ENCODE results near the gene ZP4. TPM values are rescaled to one million over a fixed set of nuclear protein-coding genes. Genes with fewer than 3 reads are reported as not detected.

The ZP4 gene
- total RNA-seq, 1 experiment from 2014 or later, result not detected

DNA sequence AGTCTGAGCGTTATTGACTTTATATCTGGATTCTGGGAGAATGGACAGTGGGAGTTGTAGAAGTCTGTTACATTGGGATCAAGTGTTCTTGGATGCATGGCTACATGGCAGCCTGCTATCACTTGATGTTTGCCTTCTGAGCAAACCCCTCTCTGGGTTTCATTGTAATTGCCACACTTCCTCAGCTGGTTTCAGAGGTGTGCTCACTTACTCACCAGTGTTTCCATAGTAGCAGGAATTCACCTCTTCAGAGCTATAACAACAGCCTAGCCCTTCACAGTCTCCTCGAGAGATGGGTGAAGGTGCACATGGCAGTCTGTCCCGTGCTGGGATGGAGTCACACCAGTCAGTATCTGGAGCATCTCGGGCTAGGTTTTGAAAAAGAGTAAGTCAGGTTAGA is 2.6 kb downstream of the ZP4 start:
- Histone ChIP-seq H3K36me3 (ENCODE audit: insufficient read depth, low read length, poor library complexity, severe bottlenecking) (no peaks in the 10 kb centered on the region), H3K4me3 (ENCODE audit: low read depth, low read length, poor library complexity, severe bottlenecking) (no peak overlapping the region), H3K9me3 (ENCODE audit: low read depth, low read length, poor library complexity, severe bottlenecking) (no peaks in the 10 kb centered on the region), H3K27ac (ENCODE audit: low read depth, low read length, poor library complexity, severe bottlenecking) (no peak overlapping the region), H3K27me3 (replicated peaks; ENCODE audit: insufficient read depth, low read depth, low read length, poor library complexity) (no peaks in the 10 kb centered on the region), H3K4me1 (ENCODE audit: insufficient read depth, low read length, poor library complexity, severe bottlenecking) (no peaks in the 10 kb centered on the region)
- no peak for DNase-seq (ENCODE audit: low spot score)
- no peak for TF ChIP-seq EZH2 (IDR thresholded peaks at IDR 0.05; ENCODE audit: borderline replicate concordance, low read depth, low read length, poor library complexity, severe bottlenecking)
- TF ChIP-seq, protein P1, sequence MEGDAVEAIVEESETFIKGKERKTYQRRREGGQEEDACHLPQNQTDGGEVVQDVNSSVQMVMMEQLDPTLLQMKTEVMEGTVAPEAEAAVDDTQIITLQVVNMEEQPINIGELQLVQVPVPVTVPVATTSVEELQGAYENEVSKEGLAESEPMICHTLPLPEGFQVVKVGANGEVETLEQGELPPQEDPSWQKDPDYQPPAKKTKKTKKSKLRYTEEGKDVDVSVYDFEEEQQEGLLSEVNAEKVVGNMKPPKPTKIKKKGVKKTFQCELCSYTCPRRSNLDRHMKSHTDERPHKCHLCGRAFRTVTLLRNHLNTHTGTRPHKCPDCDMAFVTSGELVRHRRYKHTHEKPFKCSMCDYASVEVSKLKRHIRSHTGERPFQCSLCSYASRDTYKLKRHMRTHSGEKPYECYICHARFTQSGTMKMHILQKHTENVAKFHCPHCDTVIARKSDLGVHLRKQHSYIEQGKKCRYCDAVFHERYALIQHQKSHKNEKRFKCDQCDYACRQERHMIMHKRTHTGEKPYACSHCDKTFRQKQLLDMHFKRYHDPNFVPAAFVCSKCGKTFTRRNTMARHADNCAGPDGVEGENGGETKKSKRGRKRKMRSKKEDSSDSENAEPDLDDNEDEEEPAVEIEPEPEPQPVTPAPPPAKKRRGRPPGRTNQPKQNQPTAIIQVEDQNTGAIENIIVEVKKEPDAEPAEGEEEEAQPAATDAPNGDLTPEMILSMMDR (conservative IDR thresholded peaks at IDR 0.05; ENCODE audit: low read depth, low read length), result no peak
- intact Hi-C loops (cut with micrococcal nuclease; ENCODE audit: unreplicated experiment), result no loop called here
- POLR2A ChIA-PET (ENCODE audit: low non-redundant PET), result no interaction called here
- BruUV-seq (replicated peaks), result no TSS peak
- CTCF ChIA-PET, result no interaction called here

DNA sequence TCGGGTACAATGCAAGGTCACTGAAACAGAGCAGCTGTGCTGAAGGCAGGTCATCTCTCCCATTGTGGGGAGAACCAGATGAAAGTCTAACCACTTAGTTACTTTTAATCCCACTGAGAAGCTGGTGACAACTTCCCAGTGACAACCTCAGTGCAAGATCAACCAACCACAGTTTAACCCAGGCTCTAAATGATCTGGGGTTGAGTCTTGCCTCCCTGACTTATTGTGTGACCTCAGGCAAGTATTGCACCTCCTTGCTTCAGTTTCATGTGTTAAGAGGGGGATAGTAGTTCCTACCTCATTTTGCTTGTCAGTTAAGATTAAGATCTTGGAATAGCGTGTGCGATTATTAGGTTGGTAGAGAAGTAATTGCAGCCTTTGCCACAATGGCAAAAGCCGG is 3.2 kb downstream of the ZP4 start:
- H3K4me1 ChIP-seq (ENCODE audit: insufficient read depth, low read length, poor library complexity, severe bottlenecking), result no peaks in the 10 kb centered on the region
- H3K9me3 ChIP-seq (ENCODE audit: low read depth, low read length, poor library complexity, severe bottlenecking), result no peaks in the 10 kb centered on the region
- no peaks in the 10 kb centered on the region for H3K36me3 ChIP-seq (ENCODE audit: insufficient read depth, low read length, poor library complexity, severe bottlenecking)
- BruUV-seq (replicated peaks), result no TSS peak
- no peak for TF ChIP-seq EZH2 (IDR thresholded peaks at IDR 0.05; ENCODE audit: borderline replicate concordance, low read depth, low read length, poor library complexity, severe bottlenecking)
- TF ChIP-seq, protein P1 (conservative IDR thresholded peaks at IDR 0.05; ENCODE audit: low read depth, low read length), result no peak
- no peaks in the 10 kb centered on the region for H3K27me3 ChIP-seq (replicated peaks; ENCODE audit: insufficient read depth, low read depth, low read length, poor library complexity)
- H3K27ac ChIP-seq (ENCODE audit: low read depth, low read length, poor library complexity, severe bottlenecking), result no peak overlapping the region
- intact Hi-C loops (cut with micrococcal nuclease; ENCODE audit: unreplicated experiment), result no loop called here
- ChIA-PET POLR2A (ENCODE audit: low non-redundant PET) (no interaction called here), CTCF (no interaction called here)
- no peak for DNase-seq (ENCODE audit: low spot score)
- H3K4me3 ChIP-seq (ENCODE audit: low read depth, low read length, poor library complexity, severe bottlenecking), result no peak overlapping the region

DNA sequence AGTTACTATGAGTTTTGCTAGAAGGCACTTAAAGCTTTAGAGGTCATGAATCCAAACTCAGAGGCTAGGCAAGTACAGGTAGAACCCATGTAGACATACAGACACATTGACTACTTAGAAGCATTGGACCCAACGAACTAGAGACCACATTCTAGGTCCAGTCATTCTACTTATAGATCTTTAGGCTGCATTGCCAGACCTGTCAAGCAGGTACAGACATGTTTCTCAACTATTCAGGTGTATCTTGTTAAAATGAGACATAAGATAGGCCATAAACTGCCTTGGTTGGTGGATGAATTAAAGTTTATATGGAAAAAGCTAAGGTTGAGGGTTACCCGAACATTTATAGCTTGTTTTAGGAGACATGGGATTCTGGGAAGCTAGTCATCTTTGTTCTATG is 6.5 kb downstream of the ZP4 start:
- no peaks in the 10 kb centered on the region for H3K36me3 ChIP-seq (ENCODE audit: insufficient read depth, low read length, poor library complexity, severe bottlenecking)
- TF ChIP-seq, protein P1 (conservative IDR thresholded peaks at IDR 0.05; ENCODE audit: low read depth, low read length), result no peak
- TF ChIP-seq EZH2 (IDR thresholded peaks at IDR 0.05; ENCODE audit: borderline replicate concordance, low read depth, low read length, poor library complexity, severe bottlenecking), result no peak
- BruUV-seq (replicated peaks), result no TSS peak
- no peak overlapping the region for H3K4me3 ChIP-seq (ENCODE audit: low read depth, low read length, poor library complexity, severe bottlenecking)
- H3K4me1 ChIP-seq (ENCODE audit: insufficient read depth, low read length, poor library complexity, severe bottlenecking), result no peaks in the 10 kb centered on the region
- POLR2A ChIA-PET (ENCODE audit: low non-redundant PET), result no interaction called here
- H3K9me3 ChIP-seq (ENCODE audit: low read depth, low read length, poor library complexity, severe bottlenecking), result no peaks in the 10 kb centered on the region
- intact Hi-C loops (cut with micrococcal nuclease; ENCODE audit: unreplicated experiment), result no loop called here
- CTCF ChIA-PET, result no interaction called here
- H3K27me3 ChIP-seq (replicated peaks; ENCODE audit: insufficient read depth, low read depth, low read length, poor library complexity), result no peaks in the 10 kb centered on the region
- H3K27ac ChIP-seq (ENCODE audit: low read depth, low read length, poor library complexity, severe bottlenecking), result no peak overlapping the region
- no peak for DNase-seq (ENCODE audit: low spot score)

All from A673 (cell line).